GM21717 (cell line): Measurements from ENCODE around the gene VSTM2A.
"Not testable (repeated sequence)": the region's sequence is repeated elsewhere in the genome, so short reads cannot be mapped to it uniquely, and the experiment has no call there.

ENCODE experiments used
- ATAC-seq: cut with Tn5 transposase; IDR thresholded peaks from one replicate; pipeline ENCODE4 v1.9.1; 2021; ENCODE audit warnings: mild to moderate bottlenecking, moderate library complexity; ENCODE audit not compliant: unreplicated experiment

Gene VSTM2A, protein sequence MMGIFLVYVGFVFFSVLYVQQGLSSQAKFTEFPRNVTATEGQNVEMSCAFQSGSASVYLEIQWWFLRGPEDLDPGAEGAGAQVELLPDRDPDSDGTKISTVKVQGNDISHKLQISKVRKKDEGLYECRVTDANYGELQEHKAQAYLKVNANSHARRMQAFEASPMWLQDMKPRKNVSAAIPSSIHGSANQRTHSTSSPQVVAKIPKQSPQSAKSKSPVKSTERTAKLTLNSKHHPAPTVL

GRCh38 chr7:54541669-54542625 is at the start of gene VSTM2A:
Gene VSTM2A (plus strand): TSS chr7:54542375. CDS start chr7:54542731, 356 bp downstream.
- no peak for ATAC-seq

DNA sequence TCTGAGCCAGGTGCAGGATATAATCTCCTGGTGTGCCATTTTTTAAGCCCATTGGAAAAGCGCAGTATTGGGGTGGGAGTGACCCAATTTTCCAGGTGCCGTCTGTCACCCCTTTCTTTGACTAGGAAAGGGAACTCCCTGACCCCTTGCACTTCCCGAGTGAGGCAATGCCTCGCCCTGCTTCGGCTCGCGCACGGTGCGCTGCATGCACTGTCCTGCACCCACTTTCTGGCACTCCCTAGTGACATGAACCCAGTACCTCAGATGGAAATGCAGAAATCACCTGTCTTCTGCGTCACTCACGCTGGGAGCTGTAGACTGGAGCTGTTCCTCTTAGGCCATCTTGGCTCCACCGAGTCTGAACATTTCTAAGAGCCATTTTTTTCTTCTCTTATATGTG is 37.6 kb upstream of the VSTM2A start:
- ATAC-seq = not testable (repeated sequence)

DNA sequence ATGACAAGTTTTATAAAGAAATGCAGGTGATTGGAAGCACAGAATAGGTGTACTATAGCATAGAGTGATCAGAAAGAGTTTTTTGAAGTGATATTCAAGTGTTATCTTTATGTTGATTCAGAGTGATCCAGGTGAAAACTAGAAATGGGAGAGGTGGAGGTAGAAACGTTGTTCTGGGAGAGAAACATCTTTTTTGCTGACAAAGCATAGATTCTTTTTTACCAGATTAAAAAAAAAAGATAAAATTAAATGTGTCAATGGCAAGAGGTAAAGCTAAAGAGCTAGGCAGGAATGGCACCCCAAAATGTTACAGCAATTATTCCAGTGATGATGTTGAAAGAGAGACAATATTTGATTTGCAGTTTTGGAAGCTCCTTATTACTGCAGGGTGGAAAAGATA is 12.6 kb upstream of the VSTM2A start:
- no peak for ATAC-seq

GRCh38 chr7:54538122-54538521 is 4.1 kb upstream of the VSTM2A start:
- no peak for ATAC-seq

DNA sequence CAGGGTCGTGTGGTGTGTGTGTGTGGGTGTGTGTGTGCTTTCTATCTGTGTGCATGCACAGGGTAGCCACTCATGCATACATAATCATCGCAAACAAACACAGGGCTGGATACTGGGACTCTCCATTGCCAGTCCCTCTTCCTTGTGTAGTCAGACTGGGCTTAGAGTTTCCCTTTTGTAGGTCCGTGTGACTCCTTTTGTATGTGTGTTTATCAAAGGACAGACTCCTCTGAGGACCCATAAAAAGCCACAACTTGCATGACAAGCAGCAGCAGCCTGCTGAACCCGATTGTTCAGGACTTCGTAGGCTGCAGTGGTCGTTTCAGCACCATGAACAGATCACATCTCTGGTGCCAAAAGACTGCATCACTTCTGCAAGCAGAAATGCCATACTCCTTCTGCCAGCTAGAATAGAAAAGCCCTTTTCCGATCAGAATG is 895 bp downstream of the VSTM2A start:
- ATAC-seq = no peak

GRCh38 chr7:54544149-54544526 is 2.0 kb downstream of the VSTM2A start:
- ATAC-seq = no peak

DNA sequence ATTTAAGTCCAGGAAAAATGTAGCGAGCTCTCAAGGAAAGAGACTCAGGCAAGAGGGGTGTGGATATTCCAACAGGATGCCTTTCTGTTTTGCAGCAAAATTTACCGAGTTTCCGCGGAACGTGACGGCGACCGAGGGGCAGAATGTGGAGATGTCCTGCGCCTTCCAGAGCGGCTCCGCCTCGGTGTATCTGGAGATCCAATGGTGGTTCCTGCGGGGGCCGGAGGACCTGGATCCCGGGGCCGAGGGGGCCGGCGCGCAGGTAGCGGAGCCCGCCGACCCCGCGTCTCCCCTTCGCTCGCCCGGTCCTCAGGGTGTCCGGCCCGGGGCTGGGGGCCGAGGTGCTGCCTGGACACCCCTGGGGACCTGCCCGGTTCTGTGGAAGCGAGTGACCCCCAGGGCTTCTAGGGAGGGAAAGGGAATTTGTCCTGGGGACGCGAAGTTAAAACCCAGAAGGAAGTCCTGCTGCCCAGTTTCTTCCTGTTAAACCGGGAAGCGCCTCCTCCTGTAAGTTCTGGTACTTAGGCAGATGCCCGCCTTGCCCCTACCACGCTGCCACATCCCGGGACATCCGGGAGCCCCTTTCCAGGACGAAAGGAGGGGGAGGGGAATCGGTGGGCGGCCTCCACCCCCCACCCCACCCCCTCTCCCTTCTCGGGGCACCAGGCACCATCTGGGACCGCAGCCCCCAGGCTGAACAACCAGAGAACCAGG is 2.5 kb downstream of the VSTM2A start:
- no peak for ATAC-seq

GRCh38 chr7:54545241-54545563 is 3.0 kb downstream of the VSTM2A start:
- no peak for ATAC-seq

GRCh38 chr7:54546081-54546985 is 4.2 kb downstream of the VSTM2A start:
- ATAC-seq = no peak

- ATAC-seq = no peak
Observed at GRCh38 chr7:54546986-54547314, 4.8 kb downstream of the VSTM2A start.

DNA sequence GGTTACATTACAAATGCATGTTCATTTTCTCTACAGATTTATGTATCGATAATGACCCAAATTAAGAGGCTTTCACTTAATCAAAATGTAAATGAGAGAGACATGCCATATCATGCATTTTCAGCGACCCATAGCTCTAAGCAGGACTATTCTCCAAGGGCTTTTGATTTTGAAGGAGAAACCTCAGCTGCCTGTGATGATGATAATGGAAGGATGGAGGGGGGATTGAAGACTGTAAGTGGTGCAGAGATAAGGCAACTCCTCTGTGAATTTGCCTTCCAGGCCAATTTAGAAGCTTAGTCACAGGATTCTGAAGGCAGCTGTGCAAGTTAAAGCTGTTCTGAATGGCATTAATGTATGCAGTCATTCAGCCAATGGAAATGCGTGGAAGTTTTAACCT is 8.3 kb downstream of the VSTM2A start:
- no peak for ATAC-seq

DNA sequence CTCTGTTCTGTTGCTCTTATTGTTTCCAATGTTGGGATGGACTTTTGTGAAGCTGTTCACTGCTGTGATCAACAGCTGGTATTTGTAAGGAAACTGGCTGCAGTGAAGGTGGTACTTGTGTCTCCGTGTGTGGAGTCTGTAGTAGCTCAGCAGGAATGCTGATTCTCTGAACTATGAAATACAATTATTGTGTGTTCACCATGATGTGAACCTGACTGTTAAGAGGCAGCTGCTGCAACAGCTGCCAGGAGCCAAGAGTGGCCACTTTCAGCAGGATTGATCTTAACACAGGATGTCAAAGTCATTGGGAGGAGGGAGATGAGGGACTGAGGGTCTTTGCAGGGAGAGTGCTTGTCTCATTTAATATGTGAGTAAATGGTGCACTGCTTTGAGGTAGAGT is 13.9 kb downstream of the VSTM2A start:
- ATAC-seq = no peak

DNA sequence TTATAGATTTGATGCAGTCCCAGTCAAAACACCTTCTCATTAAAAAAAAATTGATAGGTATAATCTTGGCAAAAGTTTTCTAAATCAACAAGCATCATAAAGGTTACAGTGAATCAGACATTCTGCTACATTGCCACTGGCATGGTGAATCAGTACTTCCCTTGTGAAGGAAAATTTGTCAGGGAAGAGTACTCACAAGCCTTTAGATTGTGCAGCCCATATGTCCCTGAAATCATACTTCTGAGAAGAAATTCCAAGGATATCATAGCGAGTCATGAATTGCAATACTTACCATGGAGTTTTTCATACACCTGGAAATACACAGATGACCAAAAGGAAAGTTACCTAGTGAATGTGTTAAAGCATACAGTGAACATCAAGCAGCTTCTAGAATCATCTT is 17.2 kb downstream of the VSTM2A start:
- ATAC-seq = no peak

DNA sequence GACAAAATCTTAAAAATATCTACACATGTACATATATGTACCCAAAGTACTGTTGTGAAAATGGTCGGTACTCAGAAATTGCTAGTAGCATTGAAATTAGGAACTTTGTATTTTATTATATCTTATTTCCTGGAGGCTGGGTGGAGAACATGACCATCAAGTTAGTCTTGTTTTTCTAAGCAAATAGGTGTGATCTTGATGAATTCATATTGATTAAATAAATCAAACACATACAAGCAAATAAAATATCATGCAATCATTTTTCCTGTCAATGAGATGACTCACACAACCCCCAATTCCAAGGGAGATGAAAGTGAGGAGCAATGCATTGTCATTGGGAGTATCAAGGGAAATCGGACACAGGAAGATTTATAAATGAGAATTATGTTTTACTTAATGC is 18.0 kb downstream of the VSTM2A start:
- no peak for ATAC-seq

DNA sequence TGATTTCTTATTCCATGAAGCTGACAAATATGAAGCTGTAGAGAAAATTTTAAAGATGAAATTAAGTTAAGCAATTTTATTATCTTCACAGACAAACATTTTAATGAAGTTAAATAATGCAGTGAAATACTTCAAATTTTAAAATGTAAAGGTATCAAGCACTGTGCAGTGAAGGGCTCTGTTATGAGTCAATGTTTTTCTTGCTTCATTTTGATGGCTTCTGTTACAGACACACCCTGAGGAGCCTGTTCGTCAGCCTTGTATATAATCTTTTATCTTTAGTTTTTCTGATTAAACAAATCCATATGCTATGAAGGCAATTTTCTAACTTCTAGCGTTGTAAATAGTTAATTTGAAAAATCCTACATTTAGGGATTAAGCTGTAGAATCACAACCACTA is 18.5 kb downstream of the VSTM2A start:
- ATAC-seq = no peak

GRCh38 chr7:54563329-54563916 is 21.2 kb downstream of the VSTM2A start:
- ATAC-seq = no peak

- no peak for ATAC-seq
Observed at GRCh38 chr7:54565432-54565831, 23.3 kb downstream of the VSTM2A start.

GRCh38 chr7:54581511-54581910 is 39.3 kb downstream of the VSTM2A start:
- no peak for ATAC-seq

DNA sequence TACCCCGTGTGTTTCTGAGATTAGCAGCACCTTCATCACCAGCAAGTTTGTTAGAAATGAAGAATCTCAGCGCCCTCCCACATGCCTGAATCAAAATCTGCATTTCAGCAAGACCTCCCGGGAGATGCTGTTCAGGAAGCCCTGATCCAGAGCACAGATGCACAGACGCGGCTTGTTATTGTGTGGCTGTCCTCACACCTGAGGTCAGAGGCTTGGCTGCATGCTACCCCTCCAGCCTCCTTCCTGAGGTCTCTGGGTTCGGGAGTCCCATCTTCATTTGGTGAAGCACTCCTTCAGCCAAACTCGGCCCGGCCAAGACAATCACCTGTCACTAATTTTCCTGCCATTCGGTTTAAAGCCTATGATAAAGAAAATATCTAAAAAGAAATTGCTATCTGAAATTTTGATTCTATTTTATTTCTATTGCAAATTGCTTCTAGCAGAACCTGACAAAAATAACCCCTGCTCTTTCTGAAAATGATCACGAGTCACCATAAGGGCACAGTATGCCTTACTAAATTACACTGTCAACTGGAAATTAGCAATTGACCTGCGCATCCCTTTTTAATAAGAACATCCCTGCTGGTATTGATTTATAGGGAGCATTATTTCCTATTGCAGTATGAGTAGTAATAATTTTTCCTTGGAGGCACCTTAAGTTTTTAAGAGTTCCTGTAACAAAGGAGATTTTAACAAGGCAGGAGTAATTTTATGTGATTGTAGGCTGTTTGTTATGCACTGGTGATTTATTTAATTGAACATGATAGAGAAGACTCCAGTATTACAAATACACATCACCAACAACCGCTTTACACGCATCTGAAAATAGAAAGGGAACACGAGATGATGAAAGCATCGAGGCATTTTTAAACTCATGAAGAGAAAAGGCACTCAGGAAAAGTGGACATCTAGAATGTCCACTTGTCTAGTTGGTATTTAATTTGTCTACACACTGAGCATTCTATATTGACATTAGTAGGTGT is 49.5 kb downstream of the VSTM2A start:
- ATAC-seq = no peak
